Inflammatory macrophage (primary cell): Measurements from ENCODE around the gene PROSER2.
A peak's percentile ranks its signal among the peaks of the same experiment; 100 is the strongest.
"Not testable (repeated sequence)": the region's sequence is repeated elsewhere in the genome, so short reads cannot be mapped to it uniquely, and the experiment has no call there.

Experiments
- DNase-seq, 2 donors: peaks; one replicate each; pipeline ENCODE4 v3.0.0-alpha.2; 2020 to 2022

Gene PROSER2

DNA sequence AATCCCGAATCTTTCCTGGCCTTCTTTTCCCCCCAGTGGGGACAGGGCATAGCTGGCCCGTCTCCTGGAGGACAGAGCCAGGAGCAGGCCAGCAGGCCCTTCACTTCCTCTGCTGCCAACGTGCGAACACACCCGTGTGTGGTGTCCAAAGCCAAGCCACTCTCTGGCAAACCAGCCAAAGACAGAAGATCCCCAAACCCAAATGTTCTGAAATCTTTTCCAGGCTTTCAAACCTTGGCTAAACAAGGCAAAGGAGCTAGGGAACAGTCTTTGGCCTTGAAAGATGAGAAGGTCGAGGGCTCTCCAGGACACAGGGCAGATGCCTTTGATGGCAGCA is 63.0 kb downstream of the PROSER2 start:
- no peak for DNase-seq

DNA sequence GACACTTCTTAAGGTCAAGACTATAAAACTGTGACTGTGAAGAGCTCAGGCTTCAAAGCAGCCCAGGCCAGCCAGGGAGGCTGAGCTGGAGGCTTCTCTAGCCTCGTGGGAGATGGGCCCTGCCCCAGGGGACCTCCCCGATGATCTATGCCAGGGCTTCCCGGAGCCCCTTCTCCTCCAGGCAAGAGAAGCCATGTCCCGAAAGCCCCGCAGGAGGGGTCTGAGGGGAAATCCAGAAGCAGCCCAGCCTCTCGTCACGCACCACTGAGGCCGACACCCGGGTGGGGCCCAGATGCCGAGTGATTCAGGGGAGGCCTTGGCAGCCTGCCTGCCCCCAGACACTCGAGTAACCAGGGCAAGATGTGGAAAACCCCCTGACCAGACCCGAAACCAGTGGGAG is 63.7 kb downstream of the PROSER2 start:
- DNase-seq: no peak

DNA sequence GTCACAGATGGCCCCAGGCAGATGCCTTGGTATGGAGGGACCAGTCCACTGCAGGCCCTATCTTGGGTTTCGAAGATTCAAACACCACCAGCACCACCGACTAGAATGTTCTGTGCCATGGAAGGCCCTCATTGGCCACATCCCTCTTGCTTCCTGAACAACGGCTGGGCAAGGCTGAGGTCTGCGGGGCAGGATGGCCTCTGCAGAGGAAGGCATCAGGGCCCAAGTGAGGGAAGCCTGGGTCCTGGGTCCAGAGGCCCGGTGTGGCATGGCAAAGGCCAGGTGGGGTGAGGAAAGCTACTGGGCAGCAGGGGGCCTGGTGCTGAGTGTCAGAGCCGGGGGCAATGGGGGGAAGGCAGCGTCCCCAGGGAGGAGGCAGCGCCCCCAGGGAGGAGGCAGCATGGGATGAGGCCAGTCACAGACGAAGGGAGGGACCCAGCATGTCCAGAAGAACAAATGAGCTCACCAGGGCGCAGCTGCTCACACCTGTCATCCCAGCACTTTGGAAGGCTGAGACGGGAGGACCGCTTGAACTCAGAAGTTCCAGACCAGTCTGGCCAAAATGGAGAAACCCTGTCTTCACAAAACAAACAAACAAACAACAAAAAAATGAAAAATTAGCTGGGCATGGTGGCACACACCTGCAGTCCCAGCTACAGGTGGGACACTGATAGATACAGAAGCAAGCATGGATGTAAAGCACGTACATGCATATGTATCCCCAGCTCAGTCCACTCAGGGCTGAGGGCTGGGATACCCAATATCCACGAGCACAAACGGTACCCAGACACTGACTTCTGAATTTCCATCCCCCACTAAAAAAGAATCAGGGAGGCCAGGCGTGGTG is 64.4 kb downstream of the PROSER2 start:
- no peak for DNase-seq

DNA sequence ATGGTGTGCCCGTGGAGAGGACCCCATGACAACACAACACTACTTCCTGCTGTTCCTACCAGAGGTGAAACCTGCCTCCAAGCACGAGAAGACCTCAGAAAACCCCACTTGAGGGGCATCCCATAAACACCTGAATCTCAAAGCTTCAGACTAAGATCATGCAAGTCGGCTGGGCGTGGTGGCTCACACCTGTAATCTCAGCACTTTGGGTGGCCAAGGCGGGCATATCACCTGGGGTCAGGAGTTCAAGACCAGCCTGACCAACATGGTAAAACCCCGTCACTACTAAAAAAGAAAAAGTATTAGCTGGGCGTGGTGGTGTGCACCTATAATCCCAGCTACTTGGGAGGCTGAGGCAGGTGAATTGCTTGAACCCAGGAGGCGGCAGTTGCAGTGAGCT is 66.1 kb downstream of the PROSER2 start:
- DNase-seq: not testable (repeated sequence)

DNA sequence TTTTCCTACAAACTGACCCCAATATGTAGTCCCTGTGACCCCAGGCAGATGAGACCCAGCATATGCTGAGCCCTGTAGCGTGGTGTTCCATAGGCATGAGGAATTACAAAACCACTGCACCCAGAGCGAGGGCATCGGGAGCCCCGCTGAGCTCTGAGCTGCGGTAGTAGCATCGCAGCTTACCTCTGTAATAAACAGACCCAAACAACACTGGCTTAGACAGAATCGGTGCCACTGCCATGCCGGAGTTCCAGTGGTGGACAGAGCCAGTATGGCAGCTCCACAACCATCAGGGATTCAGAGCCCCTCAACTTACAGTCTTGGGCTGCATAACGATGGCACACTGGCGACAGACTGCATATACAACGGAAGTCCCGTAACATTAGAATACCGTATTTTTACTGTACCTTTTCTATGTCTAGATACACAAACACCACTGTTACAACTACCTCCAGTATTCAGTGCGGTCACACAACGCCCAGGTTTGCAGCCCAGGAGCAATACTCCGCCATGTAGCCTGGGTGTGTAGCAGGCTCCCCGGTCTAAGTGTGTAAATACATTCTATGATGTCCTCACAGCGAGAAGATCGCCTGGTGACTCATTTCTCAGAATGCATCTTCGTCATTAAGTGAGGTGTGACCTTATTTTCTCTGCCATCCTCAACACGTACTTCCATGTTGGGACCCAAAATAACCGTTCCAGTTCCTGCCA is 68.8 kb downstream of the PROSER2 start:
- no peak for DNase-seq

DNA sequence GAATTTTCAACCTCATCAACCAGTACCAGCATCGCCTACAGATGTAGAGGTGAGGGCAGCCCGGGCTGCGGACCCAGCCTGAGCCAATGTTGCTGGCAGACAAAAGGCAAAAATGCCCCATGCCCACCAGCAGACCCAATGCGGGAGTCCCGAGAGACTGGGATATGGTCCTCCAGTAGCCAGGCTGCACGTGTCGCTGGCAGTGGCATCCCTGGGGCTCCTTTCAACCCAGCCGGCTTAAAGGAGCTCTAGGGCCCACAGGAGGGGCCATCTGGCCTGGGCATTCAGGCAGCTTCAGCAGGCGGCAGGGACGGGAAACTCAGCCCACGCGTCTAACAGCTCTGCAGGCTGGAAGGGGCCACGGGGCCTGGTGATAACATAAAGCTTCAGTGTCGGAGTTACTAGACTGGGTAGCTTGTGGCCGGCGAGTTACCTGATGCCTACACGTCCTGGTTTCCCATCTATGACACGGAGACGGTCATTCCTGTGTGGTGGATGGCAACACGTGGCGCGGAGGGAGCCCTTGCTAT is 70.7 kb downstream of the PROSER2 start:
- no peak for DNase-seq

DNA sequence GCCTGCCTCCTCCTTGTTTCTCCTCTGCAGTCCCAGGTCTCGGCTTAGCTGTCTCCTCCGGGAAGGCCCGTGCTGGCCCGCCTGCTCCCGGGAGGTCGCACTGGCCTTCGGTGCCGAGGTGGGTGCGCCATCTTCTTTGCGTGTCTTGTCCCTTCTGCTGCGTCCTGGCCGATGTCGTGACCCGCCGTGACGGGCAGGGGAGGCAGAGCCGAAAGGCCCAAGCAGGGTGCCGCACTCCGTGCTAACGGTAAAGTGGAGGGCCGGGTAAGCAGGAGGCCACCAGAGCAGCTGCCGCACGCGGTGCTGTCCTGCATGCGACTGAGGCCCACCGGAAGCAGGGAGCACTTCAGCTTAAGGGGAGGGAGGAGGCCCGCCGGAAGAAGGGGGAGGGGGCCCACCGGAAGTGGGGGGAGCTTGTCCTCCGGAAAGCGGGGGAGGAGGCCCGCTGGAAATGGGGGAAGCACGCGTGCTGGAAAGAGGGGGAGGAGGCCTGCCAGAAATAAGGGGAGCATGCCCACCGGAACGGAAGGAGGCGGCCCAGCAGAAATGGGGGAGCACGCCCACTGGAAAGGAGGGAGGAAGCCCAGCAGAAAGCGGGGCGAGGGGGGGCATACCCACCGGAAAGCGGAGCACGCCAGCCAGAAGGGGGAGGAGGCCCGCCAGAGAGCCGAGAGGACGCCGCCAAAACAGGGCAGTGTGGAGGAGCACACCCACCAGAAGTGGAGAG is 71.4 kb downstream of the PROSER2 start:
- DNase-seq: no peak

DNA sequence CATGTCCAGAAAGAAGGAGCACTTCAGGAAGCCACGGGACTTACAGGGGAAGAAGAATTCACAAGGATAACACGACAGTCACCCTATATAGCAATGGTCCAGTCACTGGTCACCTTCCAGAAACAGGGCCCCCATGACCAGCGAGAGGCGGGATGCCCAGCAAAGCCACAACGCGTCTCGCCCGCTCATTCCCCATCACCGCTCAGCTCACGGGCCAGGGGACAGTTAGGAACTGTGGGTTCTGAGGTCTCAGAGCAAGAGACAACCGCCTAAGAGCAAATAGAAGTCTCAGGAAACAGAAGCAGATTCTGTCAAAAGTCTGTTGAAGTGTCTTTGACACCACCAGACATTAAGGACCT is 71.9 kb downstream of the PROSER2 start:
- DNase-seq: no peak

DNA sequence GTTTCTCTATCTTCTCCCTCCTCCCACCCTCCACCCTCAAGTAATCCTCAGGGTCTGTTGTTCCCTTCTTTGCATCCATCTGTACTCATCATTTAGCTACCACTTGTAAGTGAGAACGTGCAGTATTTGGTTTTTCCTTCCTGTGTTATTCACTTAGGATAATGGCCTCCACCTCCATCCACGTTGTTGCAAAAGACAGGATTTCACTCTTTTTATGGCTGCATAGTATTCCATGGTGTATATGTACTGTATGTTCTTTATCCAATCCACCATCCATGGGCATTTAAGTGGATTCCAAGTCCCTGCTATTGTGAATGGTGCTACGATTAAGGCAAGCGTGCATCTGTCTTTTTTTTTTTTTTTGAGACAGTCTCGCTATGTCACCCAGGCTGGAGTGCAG is 72.4 kb downstream of the PROSER2 start:
- DNase-seq: no peak

DNA sequence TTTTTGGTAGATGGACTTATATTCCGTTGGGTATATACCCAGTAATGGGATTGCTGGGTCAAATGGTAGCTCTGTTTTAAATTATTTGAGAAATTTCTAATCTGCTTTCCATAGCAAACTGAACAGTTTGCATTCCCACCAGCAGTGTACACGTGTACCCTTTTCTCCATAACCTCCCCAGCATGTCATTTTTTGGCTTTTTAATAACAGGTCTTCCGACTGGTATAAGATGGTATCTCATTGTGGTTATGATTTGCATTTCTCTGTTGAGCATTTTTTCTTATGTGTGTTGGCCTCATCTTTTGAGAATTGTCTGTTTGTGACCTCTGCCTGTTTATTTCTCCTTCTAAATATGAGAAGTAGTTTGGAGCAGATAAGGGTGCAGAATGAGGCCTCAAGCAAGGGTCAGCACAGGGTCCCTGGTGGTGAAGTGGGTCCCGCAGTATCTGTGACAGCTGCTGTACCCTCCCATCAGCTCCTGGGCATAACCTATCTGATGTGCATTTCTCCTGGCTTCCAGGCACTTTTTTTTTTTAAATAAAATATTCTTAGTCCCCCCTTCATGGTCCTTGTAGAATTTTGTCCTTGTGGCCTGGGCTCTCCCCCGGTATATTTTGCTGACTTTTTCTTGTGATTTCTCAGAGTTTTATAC is 73.5 kb downstream of the PROSER2 start:
- DNase-seq: no peak

DNA sequence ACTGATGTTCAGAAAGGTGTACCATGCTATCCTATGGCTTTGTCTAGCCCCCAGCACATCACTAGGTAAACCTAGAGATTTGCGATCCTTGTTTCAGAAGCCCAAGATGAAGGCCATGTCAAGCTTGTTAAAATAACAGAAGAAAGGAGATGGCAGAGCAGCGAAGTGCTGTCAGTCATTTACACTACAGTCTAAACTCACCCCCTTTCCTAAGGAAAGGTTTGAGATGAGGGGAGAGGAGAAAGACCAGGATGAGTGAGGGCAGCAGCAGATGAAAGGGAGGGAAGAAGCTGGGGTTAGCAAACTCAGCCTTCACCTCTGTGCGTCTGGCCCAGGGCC is 74.8 kb downstream of the PROSER2 start:
- no peak for DNase-seq

DNA sequence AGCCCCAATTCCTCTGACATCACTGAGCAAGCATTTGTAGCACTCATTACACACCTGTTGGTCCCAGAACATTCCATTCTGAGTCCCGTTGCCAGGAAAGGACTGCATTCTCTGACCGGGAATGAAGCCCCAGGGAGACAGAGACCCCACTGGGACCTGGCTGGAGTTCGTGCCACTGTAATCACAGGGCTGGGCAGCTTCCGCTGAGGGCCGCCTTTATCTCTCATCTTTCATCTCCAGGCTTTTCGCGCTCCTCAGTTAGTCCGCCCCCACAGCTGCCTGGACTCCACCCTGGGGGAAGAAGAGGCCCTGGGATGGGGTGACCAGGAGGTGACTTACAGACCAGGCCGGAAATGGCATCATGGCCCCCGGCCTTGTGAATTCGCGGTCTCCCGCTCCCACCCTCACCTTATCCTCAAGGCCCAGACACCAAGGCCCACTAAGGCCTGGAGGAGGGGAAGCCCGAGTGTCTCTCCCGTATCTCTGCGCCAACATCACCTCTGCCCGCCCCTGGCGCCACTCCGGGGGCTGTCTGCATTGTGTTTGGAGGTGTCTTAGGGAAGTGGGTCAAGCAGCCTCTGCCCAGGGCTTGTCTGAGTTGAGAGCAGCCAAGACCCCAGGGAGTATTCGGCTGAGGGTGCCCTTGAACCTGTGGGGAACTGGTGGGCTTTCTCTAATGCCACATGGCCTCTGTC is 75.4 kb downstream of the PROSER2 start:
- DNase-seq: no peak

DNA sequence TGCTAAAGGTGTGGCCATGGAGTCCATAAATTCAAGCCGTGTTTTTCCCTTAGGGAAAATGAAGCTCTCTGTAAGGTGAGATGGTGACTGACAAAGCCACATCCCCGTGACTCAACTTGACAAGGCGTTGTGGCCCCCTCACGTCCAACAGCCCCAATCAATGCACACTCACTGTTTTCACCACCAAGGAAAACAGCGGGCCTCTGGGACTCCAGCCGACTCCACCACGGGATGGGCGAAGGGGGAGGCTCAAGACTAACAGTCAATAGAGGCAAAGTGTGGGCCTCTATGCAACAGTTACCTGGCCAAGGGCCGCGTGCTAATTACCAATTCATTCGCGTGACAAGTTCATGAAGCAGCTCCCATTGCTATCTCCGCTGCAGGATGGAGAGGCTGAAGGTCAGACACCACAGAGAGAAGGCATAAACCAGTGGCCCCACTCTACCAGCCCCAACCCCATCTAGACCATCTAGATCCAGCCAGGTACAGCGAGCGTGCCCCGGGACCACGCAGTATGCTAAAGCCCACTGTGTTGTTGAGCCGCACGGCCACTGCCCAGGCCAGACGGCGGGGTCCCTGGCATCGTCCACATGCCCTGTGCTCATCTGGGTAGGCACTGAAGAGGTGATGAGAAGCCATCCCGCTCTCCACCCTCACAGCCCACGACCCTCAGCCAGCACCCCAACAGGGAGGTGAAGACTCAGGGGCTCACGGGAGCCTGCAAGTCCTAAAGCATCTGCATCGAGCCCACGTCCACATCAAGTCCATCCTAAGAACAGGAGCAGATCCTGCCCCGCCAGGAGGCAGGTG is 76.1 kb downstream of the PROSER2 start:
- no peak for DNase-seq

DNA sequence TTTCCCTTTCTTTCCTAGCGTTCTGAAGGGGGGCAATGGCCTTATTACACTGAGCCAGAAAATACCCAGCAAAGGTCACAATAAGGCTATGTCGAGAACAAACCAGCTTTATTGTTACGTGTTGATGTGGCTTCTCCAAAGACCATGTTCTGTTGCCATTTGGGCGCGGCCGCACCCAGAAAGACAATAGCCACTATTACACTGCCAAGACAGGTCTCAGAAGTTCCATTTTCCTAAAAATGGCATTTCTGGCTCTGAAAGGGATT is 77.8 kb downstream of the PROSER2 start:
- no peak for DNase-seq

DNA sequence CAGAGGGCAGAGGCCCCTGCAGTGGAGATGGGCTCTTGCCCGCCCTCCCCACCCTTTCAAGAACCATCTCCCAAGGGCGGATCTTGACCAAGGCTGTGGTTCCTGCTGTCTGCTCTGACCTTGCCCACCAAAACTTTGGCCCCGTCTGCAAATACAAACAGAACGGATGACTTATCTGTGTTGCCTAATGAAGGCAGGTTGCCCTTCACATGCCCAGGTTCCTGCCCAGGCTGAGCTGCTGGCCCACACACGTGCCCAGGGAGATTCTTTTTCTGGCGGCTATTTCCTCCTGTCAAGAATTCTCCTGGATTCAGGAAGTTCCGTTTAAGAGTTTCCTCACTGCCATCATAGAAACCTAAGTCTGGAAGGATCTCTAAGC is 78.3 kb downstream of the PROSER2 start:
- no peak for DNase-seq

DNA sequence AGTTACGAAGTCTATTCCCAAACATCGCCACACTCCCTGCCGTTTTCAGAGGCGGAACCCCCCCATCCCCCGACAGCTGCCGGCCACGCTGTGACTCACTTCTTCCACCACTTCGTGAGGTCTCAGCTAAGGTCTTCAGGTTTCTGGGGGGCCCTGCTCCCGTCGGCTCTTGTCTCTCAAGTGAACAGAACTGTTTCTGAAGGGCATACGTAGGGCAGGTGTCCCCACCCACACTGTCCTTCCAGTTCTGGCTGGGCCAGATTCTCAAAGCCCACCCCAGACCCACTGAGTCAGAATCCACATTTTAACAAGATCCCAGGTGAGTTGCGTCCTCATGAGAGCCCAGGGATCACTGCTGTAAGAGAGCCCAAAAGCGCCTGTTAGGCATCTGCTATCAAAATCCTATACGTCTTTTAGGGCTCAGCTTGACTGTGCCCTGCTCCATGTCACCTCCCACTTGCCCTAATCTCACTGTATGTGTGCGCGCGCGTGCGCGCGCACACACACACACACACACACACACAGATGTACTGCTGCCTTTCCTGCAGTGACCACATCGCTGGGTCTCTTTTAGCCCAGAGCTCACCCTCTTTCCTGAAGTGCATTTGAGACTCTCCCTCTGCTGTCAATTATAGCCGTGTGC is 78.8 kb downstream of the PROSER2 start:
- no peak for DNase-seq

DNA sequence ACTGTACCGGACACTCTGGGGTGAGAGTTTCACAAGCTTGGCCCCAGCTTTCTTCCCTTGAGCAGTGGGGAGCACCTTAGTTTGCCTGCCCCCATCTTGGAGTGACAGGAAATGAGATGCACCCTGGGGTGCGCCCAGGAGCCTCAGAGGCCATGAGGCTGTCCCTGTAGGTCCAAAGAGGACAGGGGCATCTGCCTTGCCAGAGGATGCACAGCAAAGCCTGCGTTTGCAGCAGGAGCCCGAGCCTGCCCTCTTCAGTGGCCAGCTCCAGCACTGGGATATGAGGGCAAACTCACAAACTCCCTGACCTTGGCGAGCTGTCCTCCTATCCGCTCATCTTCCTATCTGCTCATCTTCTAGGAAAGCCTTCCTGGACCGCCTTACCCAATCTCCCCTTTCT is 79.5 kb downstream of the PROSER2 start:
- no peak for DNase-seq

DNA sequence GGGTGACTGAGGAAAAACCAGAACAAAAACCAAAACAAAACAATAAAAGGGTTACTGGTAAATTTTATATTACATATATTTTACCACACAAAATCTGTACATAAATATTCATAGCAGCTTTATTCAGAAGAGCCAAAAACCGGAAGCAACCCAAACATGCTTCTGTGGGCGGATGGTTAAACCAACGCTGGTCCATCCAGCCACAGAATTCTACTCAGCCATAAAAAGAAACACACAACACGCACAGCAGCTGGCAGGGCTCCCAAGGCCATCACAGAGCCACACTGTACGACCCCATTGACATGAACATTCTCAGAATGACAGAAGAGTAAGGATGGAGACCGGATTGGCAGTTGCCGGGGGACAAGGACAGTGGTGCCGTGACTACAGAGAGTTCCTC is 83.6 kb downstream of the PROSER2 start:
- peak in 1 of 2 donors; percentile 15 for DNase-seq

DNA sequence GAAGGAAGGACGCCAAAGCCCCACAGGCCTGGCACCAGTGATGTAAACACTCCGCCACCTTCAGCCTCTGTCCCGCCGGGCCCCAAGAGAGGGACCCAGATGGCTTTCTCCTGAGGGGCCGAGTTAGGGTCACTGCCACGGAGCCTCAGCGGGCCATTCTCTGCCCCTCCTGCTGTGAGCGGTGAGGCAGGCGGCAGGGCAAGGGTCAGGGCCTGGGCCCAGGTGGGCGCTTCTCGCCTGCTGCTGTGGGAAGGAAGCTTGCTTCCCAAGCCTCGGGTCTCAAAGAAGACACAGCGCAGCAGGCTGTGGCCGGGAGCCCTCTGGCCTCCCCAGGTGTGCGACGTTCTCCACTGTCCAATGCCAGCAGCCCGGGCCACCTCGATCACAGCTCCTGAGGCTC is 84.8 kb downstream of the PROSER2 start:
- no peak for DNase-seq

DNA sequence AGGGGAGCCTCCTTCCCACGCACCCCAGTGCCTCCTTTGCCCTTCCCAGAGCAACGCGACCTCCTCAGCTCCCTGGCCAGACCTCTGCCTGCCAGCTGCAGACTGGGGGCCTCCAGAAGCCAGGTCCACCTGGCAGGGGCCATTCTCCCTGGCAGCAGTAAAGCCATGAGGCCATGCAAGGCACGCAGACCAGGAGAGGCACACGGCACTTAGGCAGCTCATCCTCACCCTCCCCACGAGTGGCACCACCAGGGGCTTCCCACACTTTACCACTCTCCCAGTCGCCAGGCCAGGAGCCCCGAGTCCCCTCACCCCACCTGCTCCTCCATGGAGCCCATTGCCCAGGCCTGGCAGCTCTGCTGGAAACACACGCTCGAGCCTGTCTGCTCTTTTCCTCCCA is 85.4 kb downstream of the PROSER2 start:
- DNase-seq: no peak

DNA sequence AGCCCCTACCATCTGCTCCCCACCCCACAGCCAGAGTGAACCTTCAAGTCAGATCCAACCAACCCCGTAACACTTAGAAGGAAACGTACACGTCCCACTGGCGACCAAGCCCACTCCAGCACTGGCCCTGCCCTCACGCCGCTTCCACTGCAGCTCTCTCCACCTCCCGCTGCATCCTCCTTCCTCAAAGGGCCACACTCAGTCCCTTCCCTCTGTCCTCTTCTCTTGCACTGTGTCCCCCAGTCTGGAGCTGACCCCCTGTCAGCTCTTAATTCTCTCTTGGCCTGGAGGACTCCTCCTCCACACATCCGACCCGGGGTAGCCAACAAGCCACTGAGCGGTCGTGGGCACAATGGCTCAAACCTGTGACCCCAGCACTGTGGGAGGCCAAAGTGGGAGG is 85.8 kb downstream of the PROSER2 start:
- no peak for DNase-seq
